HFF-Myc (cell line): Measurements from ENCODE around the gene AFF3.

ENCODE experiments used
- DNase-seq: peaks from one replicate; pipeline ENCODE4 v3.0.0-alpha.2; 2011; ENCODE audit warnings: low read depth; ENCODE audit errors: extremely low read depth
- H3K4me3 ChIP-seq: replicated peaks from 2 replicates; pipeline ENCODE4 v1.5.1; 2011; ENCODE audit warnings: low read depth, mild to moderate bottlenecking, control low read depth, low read length
- CTCF ChIP-seq: IDR thresholded peaks from 2 replicates; pipeline ENCODE4 v1.5.1; 2012; ENCODE audit warnings: mild to moderate bottlenecking, low read depth, low read length, control low read depth; ENCODE audit errors: missing control alignments

The AFF3 gene

GRCh38 chr2:100137318-100137717 is 5.1 kb downstream of the AFF3 start:
- H3K4me3 ChIP-seq = no peak overlapping the region
- no peak for TF ChIP-seq CTCF
- DNase-seq = peak; percentile 56

GRCh38 chr2:100136310-100136709 is 6.1 kb downstream of the AFF3 start:
- no peak for TF ChIP-seq CTCF
- no peak overlapping the region for H3K4me3 ChIP-seq
- DNase-seq = no peak

GRCh38 chr2:100135415-100135814 is 7.0 kb downstream of the AFF3 start:
- no peak overlapping the region for H3K4me3 ChIP-seq
- TF ChIP-seq CTCF = no peak
- no peak for DNase-seq

GRCh38 chr2:100130595-100131391 is 11.6 kb downstream of the AFF3 start:
- no peak for TF ChIP-seq CTCF
- no peak overlapping the region for H3K4me3 ChIP-seq
- no peak for DNase-seq

GRCh38 chr2:100126897-100127401 is 15.4 kb downstream of the AFF3 start:
- TF ChIP-seq CTCF = no peak
- no peak overlapping the region for H3K4me3 ChIP-seq
- DNase-seq = no peak

- DNase-seq = no peak
- TF ChIP-seq CTCF = no peak
- no peak overlapping the region for H3K4me3 ChIP-seq
Measured at GRCh38 chr2:100126201-100126600, 16.2 kb downstream of the AFF3 start.

- DNase-seq = no peak
- TF ChIP-seq CTCF = no peak
- H3K4me3 ChIP-seq = no peak overlapping the region
Measured at GRCh38 chr2:100125626-100126025, 16.8 kb downstream of the AFF3 start.
